ENCODE results near the gene NTNG2. TPM values are rescaled to one million over a fixed set of nuclear protein-coding genes. Genes with fewer than 3 reads are reported as not detected.

The NTNG2 gene
- total and polyA plus RNA-seq, 2 donors (not counting 1 experiment from before 2014, with no cell fraction given): 5.0 to 6.6 TPM

DNA sequence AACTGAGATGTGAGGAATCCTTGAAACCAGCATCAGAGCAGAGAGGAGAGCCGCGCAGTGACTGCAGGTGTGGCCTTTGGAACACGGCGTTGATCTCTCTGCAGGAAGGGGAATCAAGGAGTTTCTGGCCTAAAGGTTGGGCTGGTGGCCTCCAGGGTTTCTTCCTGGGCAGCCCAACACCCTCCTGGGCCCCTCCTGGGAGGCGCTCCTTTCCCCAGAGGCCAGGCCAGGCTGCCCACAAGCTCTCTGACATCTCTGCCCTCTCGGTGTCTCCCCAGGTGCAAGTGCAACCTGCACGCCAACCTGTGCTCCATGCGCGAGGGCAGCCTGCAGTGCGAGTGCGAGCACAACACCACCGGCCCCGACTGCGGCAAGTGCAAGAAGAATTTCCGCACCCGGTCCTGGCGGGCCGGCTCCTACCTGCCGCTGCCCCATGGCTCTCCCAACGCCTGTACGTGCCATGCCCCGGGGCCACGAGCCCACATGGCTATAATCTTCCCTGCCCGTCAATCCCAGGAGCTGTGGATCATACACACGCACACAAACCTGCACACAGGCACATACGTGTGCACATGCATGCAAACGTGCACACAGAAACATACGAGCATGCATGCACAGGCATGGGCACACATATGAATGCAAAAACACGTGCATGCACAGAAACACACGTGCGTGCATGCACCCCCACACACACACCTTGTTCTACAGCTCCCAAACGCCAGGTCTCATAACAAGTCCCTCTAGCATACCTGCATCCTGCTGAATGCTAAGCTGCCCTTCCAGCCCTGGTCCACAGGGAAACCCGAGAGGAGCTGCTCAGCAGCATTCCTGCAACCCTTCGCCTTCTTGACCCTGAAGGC is 64.9 kb downstream of the NTNG2 start:
- Mint-ChIP-seq H3K9me3 (ENCODE audit: insufficient read depth) (no peaks in the 10 kb centered on the region), H3K27ac (no peak overlapping the region), H3K4me1 (no peaks in the 10 kb centered on the region), H3K4me3 (no peak overlapping the region), H3K27me3 (peaks cover 16% of the 10 kb centered on the region)
- Histone ChIP-seq H3K9me3 (ENCODE audit: control extremely low read depth in 1 of 3, control insufficient read depth in 2 of 3, insufficient read depth in 1 of 3, low read length in 2 of 3) (no peaks in the 10 kb centered on the region), H3K9ac (ENCODE audit: low read length) (no peak overlapping the region), H3K4me3 (ENCODE audit: control extremely low read depth in 1 of 5, extremely low read depth in 1 of 5, insufficient read depth in 1 of 5, low read depth in 2 of 5, low read length in 4 of 5) (no peak overlapping the region), H3K27ac (ENCODE audit: low read length in 2 of 2) (no peak overlapping the region), H3K79me2 (ENCODE audit: control insufficient read depth, insufficient read depth, low read length) (no peaks in the 10 kb centered on the region), H3K27me3 (replicated peaks in 1 of 4; ENCODE audit: control extremely low read depth in 1 of 4, control insufficient read depth in 3 of 4, insufficient read depth in 4 of 4, low read length in 3 of 4) (peaks cover 0 to 5% (median 0%) of the 10 kb centered on the region in 4 experiments), H3K36me3 (replicated peaks in 1 of 2; ENCODE audit: control extremely low read depth in 1 of 2, control insufficient read depth in 1 of 2, extremely low read depth in 1 of 2, insufficient read depth in 2 of 2, low read length in 1 of 2) (no peaks in the 10 kb centered on the region), H3K4me2 (replicated peaks; ENCODE audit: low read depth, low read length, poor library complexity, severe bottlenecking) (no peak overlapping the region), H2AFZ (ENCODE audit: insufficient read depth, low read depth, low read length, poor library complexity, severe bottlenecking) (no peak overlapping the region), H4K20me1 (ENCODE audit: control insufficient read depth, insufficient read depth, low read length, poor library complexity, severe bottlenecking) (no peaks in the 10 kb centered on the region), H3K4me1 (ENCODE audit: control insufficient read depth in 2 of 2, insufficient read depth in 2 of 2, low read length in 2 of 2) (no peaks in the 10 kb centered on the region)
- ATAC-seq (ENCODE audit: low read depth) (no peak), DNase-seq (no peak)
- TF ChIP-seq EZH2 (IDR thresholded peaks at IDR 0.05; ENCODE audit: borderline replicate concordance, insufficient read depth, low read depth, low read length, poor library complexity, severe bottlenecking): no peak
- TF ChIP-seq, protein P1, sequence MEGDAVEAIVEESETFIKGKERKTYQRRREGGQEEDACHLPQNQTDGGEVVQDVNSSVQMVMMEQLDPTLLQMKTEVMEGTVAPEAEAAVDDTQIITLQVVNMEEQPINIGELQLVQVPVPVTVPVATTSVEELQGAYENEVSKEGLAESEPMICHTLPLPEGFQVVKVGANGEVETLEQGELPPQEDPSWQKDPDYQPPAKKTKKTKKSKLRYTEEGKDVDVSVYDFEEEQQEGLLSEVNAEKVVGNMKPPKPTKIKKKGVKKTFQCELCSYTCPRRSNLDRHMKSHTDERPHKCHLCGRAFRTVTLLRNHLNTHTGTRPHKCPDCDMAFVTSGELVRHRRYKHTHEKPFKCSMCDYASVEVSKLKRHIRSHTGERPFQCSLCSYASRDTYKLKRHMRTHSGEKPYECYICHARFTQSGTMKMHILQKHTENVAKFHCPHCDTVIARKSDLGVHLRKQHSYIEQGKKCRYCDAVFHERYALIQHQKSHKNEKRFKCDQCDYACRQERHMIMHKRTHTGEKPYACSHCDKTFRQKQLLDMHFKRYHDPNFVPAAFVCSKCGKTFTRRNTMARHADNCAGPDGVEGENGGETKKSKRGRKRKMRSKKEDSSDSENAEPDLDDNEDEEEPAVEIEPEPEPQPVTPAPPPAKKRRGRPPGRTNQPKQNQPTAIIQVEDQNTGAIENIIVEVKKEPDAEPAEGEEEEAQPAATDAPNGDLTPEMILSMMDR (IDR thresholded peaks at IDR 0.05): no peak
- WGBS (ENCODE audit: insufficient coverage): 94% methylated on average over 34 of the region's 34 CpGs
- intact Hi-C loops (cut with micrococcal nuclease): no loop called here
- ChIA-PET CTCF (interaction anchor here (2.7 kb wide), 1 partner anchor 9 kb away, joined by 11 read pairs; no protein-coding TSS in a partner anchor), POLR2A (no interaction called here)

DNA sequence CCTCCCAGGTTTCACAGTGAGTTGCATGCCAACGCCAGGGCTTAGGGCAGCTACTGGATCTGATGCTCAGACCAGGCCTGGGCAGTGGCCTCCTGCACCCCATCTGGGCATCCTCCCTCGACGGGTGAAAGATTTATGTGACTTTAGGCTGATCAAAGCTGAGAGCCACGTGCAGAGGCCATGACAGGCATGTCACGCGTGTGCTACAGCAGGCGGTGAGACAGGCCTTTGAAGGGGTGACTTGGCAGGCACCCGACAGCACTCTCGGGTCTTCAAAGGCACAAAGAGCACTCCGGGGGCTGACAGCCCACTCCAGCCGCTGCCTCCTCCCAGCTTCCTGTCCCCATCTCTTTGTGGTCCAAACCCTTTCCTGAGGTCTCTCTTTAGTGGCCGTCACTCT is 66.2 kb downstream of the NTNG2 start:
- Mint-ChIP-seq H3K27ac (no peak overlapping the region), H3K9me3 (ENCODE audit: insufficient read depth) (no peaks in the 10 kb centered on the region), H3K4me1 (no peaks in the 10 kb centered on the region), H3K4me3 (no peak overlapping the region), H3K27me3 (peaks cover 13% of the 10 kb centered on the region)
- Histone ChIP-seq H3K4me2 (replicated peaks; ENCODE audit: low read depth, low read length, poor library complexity, severe bottlenecking) (no peak overlapping the region), H4K20me1 (ENCODE audit: control insufficient read depth, insufficient read depth, low read length, poor library complexity, severe bottlenecking) (no peaks in the 10 kb centered on the region), H3K4me3 (ENCODE audit: control extremely low read depth in 1 of 5, extremely low read depth in 1 of 5, insufficient read depth in 1 of 5, low read depth in 2 of 5, low read length in 4 of 5) (no peak overlapping the region), H3K27me3 (replicated peaks in 1 of 4; ENCODE audit: control extremely low read depth in 1 of 4, control insufficient read depth in 3 of 4, insufficient read depth in 4 of 4, low read length in 3 of 4) (peaks cover 0 to 4% (median 1%) of the 10 kb centered on the region in 4 experiments), H2AFZ (ENCODE audit: insufficient read depth, low read depth, low read length, poor library complexity, severe bottlenecking) (no peak overlapping the region), H3K36me3 (replicated peaks in 1 of 2; ENCODE audit: control extremely low read depth in 1 of 2, control insufficient read depth in 1 of 2, extremely low read depth in 1 of 2, insufficient read depth in 2 of 2, low read length in 1 of 2) (no peaks in the 10 kb centered on the region), H3K9me3 (ENCODE audit: control extremely low read depth in 1 of 3, control insufficient read depth in 2 of 3, insufficient read depth in 1 of 3, low read length in 2 of 3) (no peaks in the 10 kb centered on the region), H3K27ac (ENCODE audit: low read length in 2 of 2) (no peak overlapping the region), H3K79me2 (ENCODE audit: control insufficient read depth, insufficient read depth, low read length) (no peaks in the 10 kb centered on the region), H3K4me1 (ENCODE audit: control insufficient read depth in 2 of 2, insufficient read depth in 2 of 2, low read length in 2 of 2) (no peaks in the 10 kb centered on the region), H3K9ac (ENCODE audit: low read length) (no peak overlapping the region)
- ATAC-seq (ENCODE audit: low read depth) (no peak), DNase-seq (no peak)
- WGBS (ENCODE audit: insufficient coverage): 65% methylated on average over 12 of the region's 12 CpGs
- intact Hi-C loops (cut with micrococcal nuclease): no loop called here
- POLR2A ChIA-PET: no interaction called here
- TF ChIP-seq EZH2 (IDR thresholded peaks at IDR 0.05; ENCODE audit: borderline replicate concordance, insufficient read depth, low read depth, low read length, poor library complexity, severe bottlenecking): no peak
- TF ChIP-seq, protein P1 (IDR thresholded peaks at IDR 0.05): no peak
- CTCF ChIA-PET: interaction anchor here (2.7 kb wide), 1 partner anchor 8 kb away, joined by 11 read pairs; no protein-coding TSS in a partner anchor
